GM21526 (cell line): Measurements from ENCODE around the gene CRYBB1.

Experiments used
- ATAC-seq: cut with Tn5 transposase; IDR thresholded peaks from one replicate; pipeline ENCODE4 v1.9.1; 2021; ENCODE audit warnings: moderate library complexity; ENCODE audit not compliant: unreplicated experiment, low FRiP score

CRYBB1 gene

DNA sequence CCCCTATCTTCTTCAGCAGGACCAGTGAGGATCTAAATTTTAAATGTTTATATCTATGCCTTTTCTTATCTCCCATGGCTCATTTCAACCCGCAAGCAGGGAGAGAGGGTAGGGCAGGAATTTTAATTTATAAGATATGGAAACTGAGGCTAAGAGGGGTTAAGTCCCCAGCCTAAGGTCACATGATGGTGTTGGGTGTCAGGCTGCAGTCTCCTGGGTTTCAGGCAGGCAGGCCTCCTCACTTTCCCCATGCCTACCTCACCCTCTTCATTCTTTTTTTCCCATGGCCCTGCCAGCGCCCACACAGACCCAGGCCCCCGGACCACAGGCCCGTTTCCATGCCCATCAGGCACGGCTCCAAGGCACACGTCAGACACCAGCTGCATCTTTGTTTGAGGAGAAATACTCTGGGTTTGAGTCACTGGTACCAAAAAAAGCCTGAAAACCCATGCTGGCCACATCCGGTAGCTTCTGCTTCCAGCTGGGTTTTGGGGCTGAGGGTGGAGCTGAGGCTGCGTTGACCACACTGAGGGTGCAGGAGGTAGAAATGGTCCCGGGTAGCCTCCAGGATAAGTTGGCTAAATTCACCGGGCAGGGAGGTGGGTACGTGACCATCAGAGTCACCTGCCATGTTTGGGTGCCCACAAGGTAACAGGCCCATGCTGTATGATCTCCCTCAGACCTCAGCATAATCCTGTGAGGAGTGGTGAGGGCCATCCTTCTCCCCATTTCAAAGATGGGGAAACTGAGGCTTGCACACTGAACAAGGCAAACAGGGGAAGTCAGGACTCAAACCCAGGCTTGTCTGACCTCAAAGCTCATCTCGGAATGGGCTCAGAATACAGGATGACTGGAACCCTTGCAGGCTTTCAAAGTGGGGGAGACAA is 7.5 kb downstream of the CRYBB1 start:
- ATAC-seq, result peak; percentile 74

DNA sequence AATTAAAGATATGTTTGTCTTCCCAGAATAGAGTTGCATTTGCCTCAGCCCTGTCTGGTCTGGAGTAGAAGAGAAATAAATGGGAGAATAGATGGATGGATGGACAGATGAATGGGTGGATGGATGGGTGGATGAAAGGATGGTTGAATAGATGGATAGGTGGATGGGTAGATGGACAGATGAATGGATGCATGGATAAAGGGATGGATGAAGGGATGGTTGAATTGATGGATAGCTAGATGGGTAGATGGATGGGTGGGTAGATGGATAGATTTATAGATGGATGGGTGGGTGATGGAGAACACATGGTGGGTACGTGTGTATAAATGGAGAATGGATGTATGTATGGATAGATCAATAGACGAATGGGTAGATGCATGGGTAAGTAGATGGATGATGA is 8.5 kb downstream of the CRYBB1 start:
- ATAC-seq, result no peak

DNA sequence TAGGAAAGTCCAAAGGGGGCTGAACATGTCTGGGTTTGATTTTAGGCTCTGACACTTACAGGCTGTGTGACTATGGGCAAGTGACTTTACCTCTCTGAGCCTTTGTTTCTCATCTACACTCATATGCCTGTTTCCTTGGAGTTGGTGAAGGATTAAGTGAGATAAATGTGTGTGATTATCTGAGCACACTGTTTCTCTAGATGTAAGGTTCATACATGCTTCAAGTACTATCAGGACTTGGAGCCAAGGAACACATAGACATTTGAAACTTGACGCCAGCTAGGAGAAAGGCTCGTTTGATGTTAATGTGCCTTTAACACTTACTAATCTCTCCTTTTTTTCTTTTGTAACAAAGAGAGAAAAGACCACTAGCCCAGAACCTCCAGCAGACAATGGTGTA is 9.7 kb downstream of the CRYBB1 start:
- ATAC-seq, result no peak

DNA sequence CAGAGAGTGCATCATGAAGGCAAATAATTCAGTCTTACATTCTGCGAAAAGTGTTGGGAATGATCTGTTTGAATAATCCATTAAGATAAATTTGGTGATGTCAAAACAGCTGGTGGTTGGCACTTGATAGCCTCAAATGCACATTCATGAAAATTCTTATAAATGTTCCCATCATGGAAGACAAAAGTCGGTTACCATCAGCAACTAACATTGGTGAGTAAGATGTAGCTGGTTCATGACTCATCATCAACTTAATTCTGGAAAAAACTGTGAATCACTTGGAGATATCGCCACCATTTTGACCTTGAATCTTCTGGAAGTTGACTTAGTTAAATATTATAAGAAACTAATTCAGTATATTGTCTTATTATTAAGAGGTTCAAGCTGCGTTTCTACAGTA is 11.2 kb downstream of the CRYBB1 start:
- ATAC-seq, result no peak

DNA sequence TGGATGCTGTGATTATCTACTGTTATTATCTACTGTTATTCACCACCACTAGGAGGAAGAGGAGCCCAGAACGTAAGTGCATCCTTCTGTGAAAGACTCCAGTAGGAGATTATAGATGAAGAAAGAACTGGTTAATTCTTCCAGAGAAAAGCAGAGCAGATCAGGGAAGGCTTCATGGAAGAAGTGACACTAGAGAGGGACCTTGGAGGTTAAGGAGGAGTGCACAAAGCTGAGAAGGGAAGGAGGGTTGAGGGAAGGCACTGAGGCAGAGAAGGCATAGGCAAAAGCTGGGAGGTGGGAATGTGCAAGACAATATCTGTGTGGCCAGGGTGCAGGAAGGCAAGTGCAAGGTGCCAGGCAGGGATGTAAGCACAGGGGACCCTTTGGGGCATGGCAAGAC is 13.5 kb downstream of the CRYBB1 start:
- no peak for ATAC-seq

DNA sequence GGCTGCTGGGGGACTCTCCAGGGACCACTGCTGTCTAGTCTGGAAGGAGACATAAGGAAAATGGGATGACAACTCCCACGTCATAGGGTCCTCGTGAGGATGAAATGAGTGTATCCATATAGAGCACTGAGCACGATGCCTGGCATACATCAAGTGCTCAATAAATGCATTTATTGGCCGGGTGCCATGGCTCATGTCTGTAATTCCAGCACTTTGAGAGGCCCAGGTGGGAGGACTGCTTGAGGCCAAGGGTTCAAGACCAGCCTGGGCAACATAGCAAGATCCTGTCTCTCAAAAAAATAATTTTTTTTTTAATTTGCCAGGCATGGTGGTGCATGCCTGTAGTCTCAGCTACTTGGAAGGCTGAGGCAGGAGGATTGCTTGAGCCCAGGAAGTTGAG is 15.7 kb downstream of the CRYBB1 start:
- no peak for ATAC-seq

DNA sequence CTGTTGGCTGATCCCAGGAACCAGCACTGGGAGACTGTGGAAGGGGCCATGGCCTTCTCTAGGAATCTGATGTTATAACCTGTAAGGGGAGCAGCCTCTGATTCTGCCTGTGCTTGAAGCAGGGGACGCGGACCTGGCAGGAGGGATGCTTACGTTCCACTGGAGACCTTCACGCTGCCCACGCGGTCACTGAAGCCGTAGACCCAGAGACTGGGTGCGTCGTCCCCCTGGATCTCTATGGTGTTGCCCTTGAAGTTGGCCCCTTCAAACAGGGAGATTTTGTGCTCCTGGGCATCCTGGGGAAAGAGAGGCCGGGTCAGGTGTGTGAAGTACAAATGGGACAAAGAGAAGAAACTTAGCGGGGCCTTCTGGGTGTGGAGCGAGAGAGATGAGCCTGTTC is 16.1 kb downstream of the CRYBB1 start:
- ATAC-seq, result no peak

DNA sequence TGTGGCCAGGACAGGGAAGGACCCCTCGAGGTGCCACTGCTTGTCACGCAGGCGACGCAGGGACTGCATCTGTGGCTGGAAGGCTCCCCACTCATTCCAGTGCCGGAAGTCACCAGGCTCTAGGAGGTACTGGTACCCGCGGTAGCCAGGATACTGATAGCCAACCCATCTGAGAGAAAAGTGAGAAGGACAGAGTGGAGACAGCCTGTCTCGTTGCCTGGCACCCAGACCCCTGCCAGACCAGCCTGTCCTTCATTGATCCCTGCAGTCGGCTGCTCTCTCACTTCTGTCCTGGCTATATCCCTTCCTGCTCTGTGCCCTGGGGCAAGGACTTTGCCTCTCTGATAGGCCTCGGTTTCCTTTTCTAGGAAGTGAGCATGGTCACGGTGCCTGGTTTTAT is 18.3 kb downstream of the CRYBB1 start:
- ATAC-seq, result no peak

DNA sequence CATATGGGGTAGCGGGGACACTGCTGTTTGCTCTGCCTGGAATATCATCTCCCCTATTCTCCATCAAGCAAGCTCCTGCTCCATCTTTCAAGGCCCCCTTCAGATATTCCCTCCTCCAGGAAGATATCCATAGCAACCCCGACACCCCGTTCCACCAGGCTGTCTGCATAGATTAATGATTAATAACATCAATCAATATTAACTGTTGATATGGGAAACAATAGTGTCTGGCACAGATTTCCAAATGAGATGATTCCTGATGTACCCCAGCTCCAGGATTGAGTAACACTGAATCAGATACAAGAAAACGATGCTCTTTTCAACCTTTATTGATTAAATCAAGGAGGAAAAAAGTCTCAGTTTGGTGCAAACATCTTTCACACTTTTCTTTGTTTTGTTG is 20.3 kb downstream of the CRYBB1 start:
- no peak for ATAC-seq

DNA sequence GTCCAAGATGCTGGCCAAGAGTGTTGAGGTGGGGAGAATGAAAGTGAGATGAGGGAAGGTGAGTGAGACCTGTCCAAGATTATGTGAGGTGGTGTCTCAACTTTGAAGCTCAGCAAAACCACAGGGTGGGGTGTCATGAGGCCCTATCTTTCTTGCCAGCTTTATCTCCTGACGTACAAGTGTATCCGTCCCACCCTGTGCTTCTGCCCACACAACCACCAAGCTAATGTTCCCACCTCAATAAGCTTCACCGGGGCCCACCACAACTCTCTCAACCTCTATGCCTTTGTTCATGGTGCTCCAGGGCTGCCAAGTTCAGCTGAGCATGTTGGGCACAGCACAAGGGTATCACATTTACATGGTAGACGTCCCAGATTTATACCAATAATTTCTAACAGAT is 20.8 kb downstream of the CRYBB1 start:
- no peak for ATAC-seq

DNA sequence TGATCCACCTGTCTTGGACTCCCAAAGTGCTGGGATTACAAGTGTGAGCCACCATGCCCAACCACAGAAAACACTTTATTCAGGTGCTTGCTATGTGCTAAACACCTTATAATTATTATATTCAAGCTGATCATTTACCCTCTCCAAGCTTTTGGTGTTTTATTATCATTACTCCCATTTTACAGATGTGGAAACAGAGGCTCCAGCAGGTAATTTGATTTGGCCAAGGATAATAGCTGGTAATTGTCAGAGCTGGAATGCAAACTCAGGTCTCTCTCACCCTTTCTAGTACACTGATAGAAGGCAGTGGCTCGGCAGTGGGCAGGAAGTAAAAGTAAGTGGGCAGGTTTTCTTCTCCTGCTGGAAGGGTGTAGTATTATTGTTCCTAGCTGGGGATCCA is 24.1 kb downstream of the CRYBB1 start:
- no peak for ATAC-seq

DNA sequence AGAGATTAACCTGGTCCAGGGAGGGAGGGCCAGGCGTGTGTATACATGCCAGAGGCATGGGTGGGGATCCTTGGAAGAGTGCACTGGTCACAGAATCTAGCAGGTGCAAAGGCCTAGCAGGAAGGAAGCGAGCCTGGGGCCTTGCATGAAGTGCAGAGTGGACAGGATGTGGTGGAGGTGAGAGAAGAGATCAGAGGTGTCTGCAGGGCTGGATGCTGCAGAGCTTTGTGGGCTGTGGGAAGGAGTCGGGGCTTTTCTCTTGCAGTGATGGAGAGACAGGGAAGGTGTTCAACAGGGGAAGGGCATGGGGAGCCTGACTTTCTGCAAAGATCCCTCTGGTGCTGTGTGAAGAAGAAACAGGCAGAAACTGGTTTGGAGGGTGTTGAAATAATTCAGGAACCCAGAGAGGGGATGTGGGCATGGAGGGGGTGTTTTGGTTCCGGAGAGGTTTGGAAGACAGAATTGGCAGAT is 25.4 kb downstream of the CRYBB1 start:
- ATAC-seq, result peak; percentile 47

DNA sequence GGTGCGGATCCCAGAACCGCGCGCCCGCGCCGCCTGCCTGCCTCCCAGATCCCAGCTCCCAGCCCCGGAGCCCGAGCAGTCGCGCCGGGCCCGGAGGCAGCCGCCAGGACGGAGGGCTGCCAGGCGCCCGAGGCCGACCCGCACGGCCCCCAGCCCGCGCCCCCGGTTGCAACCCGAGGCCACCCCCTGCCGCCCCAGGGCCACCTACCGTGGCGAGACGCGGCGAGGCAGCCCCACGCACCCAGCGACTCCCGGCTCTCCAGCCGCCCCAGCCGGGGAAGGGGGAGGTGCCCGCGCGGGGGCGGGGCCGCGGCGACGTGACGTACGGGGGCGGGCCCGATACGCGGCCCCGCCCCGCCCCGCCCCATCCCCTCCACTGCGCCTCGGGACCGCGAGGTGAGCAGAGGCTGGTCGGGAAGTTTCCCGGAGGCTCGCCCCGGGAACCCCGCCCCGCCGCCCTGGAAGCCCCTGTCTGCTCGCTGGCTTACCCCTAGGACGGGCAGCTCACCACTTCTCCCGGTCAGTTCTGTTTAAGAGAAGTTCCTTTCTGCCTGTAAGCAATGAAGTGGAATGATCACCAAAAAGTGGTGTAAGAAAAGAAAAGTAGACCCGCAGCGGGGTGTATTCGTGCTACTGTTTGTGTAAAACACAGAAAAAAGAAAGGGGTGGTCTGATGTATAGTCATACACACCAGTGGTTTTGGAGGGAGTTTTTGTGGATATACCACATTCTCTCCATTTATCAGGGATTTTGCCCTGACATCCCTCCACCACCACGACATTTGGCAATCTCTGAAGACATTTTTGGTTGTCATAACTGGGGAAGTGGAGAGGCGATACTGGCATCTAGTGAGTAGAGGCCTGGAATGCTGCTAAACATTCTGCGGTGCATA is 27.7 kb downstream of the CRYBB1 start, which contains the start of gene TPST2:
Gene TPST2 (minus strand): TSS at position 288 of the 892 bp plus-strand sequence. CDS start 48,502 bp downstream, outside the sequence.
- peak; percentile 60 for ATAC-seq

DNA sequence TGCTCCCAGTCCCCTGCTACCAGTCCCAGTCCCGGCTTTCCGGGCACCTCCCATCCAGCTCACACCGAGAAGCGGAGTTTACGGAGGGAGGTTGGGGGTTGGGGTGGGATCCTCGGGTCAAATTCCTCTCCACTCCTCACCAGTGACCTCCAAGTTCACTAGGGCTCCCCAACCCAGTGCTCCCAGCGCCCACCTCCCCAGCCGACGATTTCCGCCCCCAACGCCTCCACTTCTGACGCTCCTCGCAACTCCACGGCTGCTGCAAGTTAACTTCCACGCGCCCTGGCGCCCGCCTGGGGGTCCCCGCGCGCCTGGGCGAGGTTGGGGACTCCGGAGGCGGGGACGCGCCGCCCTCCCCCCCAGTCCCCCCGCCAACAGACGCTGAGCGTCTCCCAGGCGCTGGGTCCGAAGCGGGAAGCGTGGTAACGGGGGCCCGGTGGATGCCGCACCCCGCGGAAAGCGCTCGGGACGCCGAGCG is 28.4 kb downstream of the CRYBB1 start:
- ATAC-seq, result peak; percentile 19

DNA sequence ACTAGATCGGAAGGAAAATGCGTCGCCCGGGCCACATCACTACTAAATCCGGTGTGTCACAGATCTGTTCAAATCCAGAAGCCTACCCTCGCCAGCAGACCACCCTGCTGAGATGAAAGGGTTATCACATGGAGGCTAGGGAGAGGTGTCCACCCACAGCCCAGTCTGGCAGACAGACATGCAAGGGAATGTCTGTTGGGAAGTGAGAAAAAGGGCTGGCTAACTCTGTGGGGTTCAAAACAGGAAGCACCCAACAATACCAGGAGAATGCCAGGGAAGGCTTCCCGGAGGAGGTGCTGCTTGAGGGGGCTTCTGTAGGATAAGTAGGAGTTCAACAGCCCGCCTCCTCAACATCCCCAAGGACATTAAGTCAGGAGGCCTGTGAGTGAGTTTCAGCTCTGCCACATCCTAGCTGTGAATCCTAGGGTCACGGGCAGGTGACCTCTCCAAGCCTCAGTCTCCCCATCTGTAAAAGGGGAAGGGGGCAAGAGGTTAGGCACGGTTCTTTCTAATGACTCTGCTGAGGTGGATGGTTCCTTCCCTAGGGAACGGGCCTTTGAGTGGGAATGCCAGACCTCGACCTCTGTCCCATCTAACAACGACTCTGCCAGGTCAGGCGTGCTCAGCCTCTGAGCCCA is 29.0 kb downstream of the CRYBB1 start:
- ATAC-seq, result no peak

DNA sequence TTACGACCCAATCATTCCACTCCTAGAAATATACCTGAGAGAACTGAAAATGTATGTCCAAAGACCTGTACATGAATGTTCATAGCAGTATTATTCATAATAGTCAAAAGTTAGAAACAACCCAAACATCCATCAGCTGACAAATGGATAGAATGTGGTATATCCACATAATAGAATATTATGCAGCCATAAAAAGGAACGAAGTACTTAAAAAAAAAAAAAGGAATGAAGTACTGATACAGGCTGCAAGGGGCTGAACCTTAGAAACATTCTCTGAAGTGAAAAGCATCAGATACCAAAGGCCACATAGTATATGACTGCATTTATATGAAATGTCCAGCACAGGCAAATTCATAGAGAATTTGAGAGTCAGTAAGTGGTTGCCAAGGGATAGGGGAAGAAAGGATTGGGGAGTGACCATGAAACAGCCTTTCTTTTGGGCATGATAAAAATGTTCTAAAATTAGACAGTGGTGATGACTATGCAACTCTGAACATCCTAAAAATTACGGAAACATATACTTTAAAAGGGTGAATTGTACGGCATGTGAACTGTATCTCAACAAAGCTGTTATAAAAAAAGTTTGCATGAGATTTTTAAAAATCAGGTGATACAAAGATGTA is 29.7 kb downstream of the CRYBB1 start:
- ATAC-seq, result no peak

DNA sequence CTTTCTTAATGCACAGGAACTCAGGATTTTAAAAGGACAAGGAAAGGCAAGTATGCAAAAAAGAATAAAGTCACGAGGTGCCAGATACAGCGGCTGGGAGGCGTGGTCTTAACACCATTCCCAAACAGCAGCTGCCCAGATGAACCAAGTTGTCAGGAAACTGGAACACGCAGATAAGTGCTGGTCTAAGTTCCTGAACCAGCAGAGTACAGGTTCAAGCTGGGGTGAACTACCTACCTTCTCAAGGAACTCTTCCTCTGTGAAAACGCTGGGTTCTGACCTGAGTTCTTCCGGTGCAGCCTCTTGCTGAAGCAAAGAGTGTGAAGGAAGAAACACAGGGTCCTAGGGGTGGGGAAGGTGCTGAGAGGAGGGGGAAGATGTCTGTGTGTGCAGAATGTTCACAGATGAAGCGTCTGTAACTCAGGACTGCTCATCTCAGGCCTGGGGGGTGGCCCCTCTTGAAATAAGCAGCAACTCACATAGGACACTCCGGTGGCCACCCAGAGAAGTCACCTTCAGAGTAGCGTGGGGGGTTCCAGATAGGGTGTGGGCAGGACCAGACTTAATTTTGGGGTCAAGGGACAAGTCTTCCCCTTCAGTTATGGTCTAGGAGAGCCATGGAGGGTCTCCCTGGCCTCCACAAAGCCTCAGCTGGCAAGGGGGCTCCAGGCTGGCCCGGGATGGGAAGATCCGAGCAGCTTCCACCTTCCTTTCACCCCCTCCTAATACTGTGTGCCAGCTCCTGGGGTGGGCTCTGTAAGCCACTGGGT is 31.1 kb downstream of the CRYBB1 start:
- ATAC-seq, result no peak

DNA sequence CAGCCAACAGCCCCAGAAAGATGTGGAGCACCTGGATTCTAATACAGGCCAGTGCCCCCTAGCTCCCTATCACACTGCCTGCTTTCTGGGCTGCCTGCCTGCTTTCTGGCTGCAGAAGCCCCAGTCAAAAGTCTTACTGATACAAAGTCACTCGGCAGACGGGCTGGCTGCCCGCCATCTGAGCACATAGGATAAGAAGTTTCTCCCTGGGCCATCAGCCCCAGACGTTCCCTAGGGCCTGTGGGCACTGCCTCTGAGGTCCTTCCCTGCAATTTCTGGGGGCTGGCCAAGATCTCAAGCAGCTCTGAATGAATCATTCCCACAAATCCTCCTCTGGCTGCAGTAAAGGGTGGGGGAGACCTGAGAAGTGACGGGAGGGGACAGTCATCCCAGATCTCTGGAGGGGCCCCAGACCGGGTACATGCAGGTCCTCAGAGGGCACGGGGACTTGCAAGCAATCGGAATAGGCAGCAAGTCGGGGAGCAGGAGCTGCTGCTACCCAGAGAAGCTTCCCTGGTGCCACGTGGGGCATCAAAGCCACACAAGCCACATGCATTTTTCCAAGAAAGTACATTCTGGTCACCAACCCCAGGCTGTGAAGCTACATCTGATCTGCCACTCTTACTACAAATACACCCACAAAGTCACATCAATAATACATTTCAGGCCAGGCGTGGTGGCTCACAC is 32.6 kb downstream of the CRYBB1 start:
- no peak for ATAC-seq

DNA sequence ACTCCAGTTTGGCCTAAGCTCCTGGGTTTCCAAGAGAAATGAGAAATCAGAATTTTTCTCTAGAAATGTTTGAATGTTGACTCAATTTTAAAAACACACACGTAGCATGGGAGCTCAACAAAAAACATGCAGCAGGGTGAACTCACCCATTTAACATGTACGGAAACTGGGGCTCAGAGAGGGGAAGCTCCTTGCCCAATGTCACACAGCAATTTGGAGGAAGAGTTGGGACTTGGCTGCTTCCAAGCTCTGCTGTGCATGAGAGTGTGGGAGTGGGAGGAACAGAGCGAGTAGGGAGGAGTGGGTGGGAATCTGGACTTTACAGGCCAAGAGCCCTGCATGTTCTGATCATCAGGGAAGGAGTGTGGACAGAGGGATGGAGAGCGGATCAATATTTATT is 33.8 kb downstream of the CRYBB1 start:
- no peak for ATAC-seq
